HL-60 (cell line): ENCODE results near the gene RNFT1.
"Not testable (repeated sequence)": the region's sequence is repeated elsewhere in the genome, so short reads cannot be mapped to it uniquely, and the experiment has no call there.

ENCODE experiments used
- DNase-seq, 2 experiments: peaks; one replicate each; pipeline ENCODE4 v3.0.0-alpha.2; 2010 to 2020; ENCODE audit warnings: low read depth in 1 of 2, low spot score in 1 of 2
- H3K27ac ChIP-seq: fragments of 250-450 bp; sonication (Bioruptor Pico); replicated peaks from 2 replicates; pipeline ENCODE4 v1.5.1; 2020; ENCODE audit warnings: mild to moderate bottlenecking, moderate library complexity
- H3K27me3 ChIP-seq: fragments of 250-450 bp; sonication (Bioruptor Pico); 2 replicates; pipeline ENCODE4 v1.5.1; 2021; ENCODE audit warnings: mild to moderate bottlenecking, moderate library complexity; ENCODE audit not compliant: insufficient read depth, poor library complexity, severe bottlenecking
- H3K4me3 ChIP-seq: replicated peaks from 2 replicates; pipeline ENCODE4 v1.5.1; 2011; ENCODE audit warnings: mild to moderate bottlenecking, control low read depth, low read length; ENCODE audit not compliant: insufficient read depth
- GABPA ChIP-seq: IDR thresholded peaks from 2 replicates; pipeline ENCODE4 v1.6.1; 2012; ENCODE audit warnings: low read depth
- POLR2AphosphoS5 ChIP-seq: IDR thresholded peaks from 2 replicates; pipeline ENCODE4 v1.6.1; 2012; ENCODE audit warnings: low read depth
- SPI1 ChIP-seq: IDR thresholded peaks from 2 replicates; pipeline ENCODE4 v1.6.1; 2012; ENCODE audit warnings: low read depth, mild to moderate bottlenecking, borderline replicate concordance
- TF ChIP-seq, protein P1 (sequence below): IDR thresholded peaks from one replicate; pipeline ENCODE4 v1.5.1; 2011; ENCODE audit warnings: low read length, control low read depth, inconsistent platforms; ENCODE audit not compliant: insufficient read depth
- TF ChIP-seq, protein P2 (sequence below): IDR thresholded peaks from 2 replicates; pipeline ENCODE4 v1.6.1; 2012; ENCODE audit warnings: low read depth; ENCODE audit not compliant: insufficient replicate concordance

The RNFT1 gene

DNA sequence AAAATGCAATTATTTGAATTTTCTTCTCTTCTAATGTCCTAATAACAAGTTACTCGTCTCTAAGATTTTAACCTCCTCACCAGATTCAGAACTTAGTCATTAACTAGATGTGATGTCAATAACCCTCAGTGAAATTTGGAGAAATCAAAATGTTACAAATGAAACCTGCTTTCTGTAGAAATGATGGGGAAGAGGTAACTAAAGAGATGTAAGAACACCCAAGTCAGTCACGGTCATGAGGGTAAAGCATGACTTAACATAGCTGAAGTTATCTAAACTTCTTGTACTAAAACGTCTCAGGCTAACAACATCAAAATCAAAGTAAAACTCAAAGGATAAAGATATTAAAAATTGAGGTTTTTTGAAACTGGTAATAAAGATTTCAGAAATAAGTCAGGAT, 9.7 kb downstream of the RNFT1 start:
- DNase-seq = no peak
- H3K4me3 ChIP-seq = no peak overlapping the region
- H3K27me3 ChIP-seq = no peaks in the 10 kb centered on the region
- H3K27ac ChIP-seq = no peak overlapping the region
- TF ChIP-seq POLR2AphosphoS5 = no peak
- no peak for TF ChIP-seq GABPA
- TF ChIP-seq SPI1 = no peak
- TF ChIP-seq, protein P1, sequence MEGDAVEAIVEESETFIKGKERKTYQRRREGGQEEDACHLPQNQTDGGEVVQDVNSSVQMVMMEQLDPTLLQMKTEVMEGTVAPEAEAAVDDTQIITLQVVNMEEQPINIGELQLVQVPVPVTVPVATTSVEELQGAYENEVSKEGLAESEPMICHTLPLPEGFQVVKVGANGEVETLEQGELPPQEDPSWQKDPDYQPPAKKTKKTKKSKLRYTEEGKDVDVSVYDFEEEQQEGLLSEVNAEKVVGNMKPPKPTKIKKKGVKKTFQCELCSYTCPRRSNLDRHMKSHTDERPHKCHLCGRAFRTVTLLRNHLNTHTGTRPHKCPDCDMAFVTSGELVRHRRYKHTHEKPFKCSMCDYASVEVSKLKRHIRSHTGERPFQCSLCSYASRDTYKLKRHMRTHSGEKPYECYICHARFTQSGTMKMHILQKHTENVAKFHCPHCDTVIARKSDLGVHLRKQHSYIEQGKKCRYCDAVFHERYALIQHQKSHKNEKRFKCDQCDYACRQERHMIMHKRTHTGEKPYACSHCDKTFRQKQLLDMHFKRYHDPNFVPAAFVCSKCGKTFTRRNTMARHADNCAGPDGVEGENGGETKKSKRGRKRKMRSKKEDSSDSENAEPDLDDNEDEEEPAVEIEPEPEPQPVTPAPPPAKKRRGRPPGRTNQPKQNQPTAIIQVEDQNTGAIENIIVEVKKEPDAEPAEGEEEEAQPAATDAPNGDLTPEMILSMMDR = no peak
- TF ChIP-seq, protein P2, sequence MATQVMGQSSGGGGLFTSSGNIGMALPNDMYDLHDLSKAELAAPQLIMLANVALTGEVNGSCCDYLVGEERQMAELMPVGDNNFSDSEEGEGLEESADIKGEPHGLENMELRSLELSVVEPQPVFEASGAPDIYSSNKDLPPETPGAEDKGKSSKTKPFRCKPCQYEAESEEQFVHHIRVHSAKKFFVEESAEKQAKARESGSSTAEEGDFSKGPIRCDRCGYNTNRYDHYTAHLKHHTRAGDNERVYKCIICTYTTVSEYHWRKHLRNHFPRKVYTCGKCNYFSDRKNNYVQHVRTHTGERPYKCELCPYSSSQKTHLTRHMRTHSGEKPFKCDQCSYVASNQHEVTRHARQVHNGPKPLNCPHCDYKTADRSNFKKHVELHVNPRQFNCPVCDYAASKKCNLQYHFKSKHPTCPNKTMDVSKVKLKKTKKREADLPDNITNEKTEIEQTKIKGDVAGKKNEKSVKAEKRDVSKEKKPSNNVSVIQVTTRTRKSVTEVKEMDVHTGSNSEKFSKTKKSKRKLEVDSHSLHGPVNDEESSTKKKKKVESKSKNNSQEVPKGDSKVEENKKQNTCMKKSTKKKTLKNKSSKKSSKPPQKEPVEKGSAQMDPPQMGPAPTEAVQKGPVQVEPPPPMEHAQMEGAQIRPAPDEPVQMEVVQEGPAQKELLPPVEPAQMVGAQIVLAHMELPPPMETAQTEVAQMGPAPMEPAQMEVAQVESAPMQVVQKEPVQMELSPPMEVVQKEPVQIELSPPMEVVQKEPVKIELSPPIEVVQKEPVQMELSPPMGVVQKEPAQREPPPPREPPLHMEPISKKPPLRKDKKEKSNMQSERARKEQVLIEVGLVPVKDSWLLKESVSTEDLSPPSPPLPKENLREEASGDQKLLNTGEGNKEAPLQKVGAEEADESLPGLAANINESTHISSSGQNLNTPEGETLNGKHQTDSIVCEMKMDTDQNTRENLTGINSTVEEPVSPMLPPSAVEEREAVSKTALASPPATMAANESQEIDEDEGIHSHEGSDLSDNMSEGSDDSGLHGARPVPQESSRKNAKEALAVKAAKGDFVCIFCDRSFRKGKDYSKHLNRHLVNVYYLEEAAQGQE = no peak

GRCh38 chr17:59950049-59950448, 14.5 kb downstream of the RNFT1 start:
- TF ChIP-seq, protein P1 = no peak
- TF ChIP-seq POLR2AphosphoS5 (no peak), GABPA (no peak), SPI1 (no peak)
- TF ChIP-seq, protein P2 = no peak
- Histone ChIP-seq H3K27ac (no peak overlapping the region), H3K4me3 (no peak overlapping the region), H3K27me3 (no peaks in the 10 kb centered on the region)
- DNase-seq = no peak

- H3K27ac ChIP-seq, DNase-seq, H3K27me3 ChIP-seq, H3K4me3 ChIP-seq: not testable (repeated sequence)
Observed at GRCh38 chr17:59947310-59947709, 17.2 kb downstream of the RNFT1 start.

DNA sequence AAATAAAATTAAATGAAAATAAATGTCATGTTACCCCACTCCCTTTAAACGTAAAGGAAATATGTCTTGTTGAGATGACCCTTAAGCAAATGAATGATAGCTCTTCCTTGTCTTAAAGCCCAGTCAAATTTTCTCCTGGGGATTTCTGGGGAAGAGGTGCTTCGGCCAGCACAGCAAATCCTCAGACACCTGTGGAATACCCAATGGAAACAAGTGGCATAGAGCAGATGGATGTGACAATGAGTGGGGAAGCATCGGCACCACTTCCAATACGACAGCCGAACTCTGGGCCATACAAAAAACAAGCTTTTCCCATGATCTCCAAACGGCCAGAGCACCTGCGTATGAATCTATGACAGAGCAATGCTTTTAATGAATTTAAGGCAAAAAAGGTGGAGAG, 18.1 kb downstream of the RNFT1 start:
- H3K27ac ChIP-seq, H3K4me3 ChIP-seq, DNase-seq, H3K27me3 ChIP-seq: not testable (repeated sequence)

DNA sequence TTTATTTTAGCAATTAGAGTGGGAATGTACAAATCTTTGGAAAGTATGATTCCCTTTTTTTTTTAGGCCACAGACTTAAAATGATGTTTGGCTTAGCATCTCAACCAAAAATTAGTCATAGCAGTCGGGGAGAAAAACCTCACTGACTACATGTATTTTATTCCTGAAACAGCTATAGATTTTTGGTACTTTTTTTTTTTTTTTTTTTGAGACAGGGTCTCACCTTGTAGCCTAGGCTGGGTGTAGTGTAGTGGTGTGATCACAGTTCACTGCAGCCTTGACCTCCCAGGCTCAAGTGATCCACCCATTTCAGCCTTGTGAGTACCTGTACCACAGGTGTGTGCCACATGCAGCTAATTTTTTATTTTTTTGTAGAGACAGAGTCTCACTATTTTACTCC, 23.4 kb downstream of the RNFT1 start:
- DNase-seq = no peak
- TF ChIP-seq, protein P1 = no peak
- TF ChIP-seq SPI1 (no peak), GABPA (no peak), POLR2AphosphoS5 (no peak)
- TF ChIP-seq, protein P2 = no peak
- Histone ChIP-seq H3K27ac (no peak overlapping the region), H3K4me3 (no peak overlapping the region), H3K27me3 (no peaks in the 10 kb centered on the region)

DNA sequence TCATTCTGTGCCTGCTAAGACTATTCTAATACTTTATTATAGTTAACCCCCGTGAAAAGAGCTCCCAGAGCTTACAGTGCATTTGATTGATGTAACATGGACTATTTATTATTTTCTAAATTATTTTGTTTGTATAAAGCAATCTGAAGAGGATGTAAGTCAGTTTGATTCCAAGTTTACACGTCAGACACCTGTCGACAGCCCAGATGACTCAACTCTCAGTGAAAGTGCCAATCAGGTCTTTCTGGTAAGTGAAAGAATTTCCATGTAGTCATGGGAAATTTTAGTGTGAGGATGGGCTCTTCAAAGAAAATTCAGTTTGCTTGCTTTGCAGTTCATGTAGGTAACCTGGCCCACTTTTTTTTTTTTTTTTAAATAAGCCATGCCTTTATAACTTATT, 23.8 kb downstream of the RNFT1 start:
- not testable (repeated sequence) for H3K27me3 ChIP-seq, H3K27ac ChIP-seq, DNase-seq, H3K4me3 ChIP-seq
